ENCODE measurements around the gene TRIM13.

Gene TRIM13

GRCh38 chr13:49953560-49953959, 43.3 kb upstream of the TRIM13 start:
- H3K27ac ChIP-seq (replicated peaks; ENCODE audit: low read length), result no peak overlapping the region
- no peaks in the 10 kb centered on the region for H3K79me1 ChIP-seq (ENCODE audit: low read depth, low read length)
- no peak overlapping the region for H3K14ac ChIP-seq (ENCODE audit: low read length)
- H3K18ac ChIP-seq (ENCODE audit: low read length), result no peak overlapping the region
- no peaks in the 10 kb centered on the region for H3K4me1 ChIP-seq (ENCODE audit: control insufficient read depth in 2 of 2, insufficient read depth in 1 of 2, low read depth in 1 of 2, low read length in 2 of 2)
- no peak overlapping the region for H2AFZ ChIP-seq (ENCODE audit: low read length)
- no CpG with 5 or more reads among the region's 1 CpG for WGBS, 2 donors (ENCODE audit: extremely low coverage in 2 of 2, insufficient read length in 2 of 2, insufficient replicate concordance in 1 of 2)
- H3K27me3 ChIP-seq (ENCODE audit: control insufficient read depth in 3 of 3, insufficient read depth in 3 of 3, low read depth in 1 of 3, low read length in 3 of 3), result no peaks in the 10 kb centered on the region
- no peak overlapping the region for H3K4me3 ChIP-seq (ENCODE audit: low read length in 2 of 2)
- H2BK15ac ChIP-seq (ENCODE audit: low read length), result no peak overlapping the region
- no peak overlapping the region for H4K8ac ChIP-seq (ENCODE audit: low read depth, low read length)
- H2BK120ac ChIP-seq (ENCODE audit: low read depth, low read length), result no peak overlapping the region
- no peak overlapping the region for H3K9ac ChIP-seq (ENCODE audit: low read depth, low read length, poor library complexity)
- H3K23ac ChIP-seq (ENCODE audit: low read depth, low read length, poor library complexity), result no peak overlapping the region
- H2AK5ac ChIP-seq (ENCODE audit: low read depth, low read length), result no peak overlapping the region
- no peak overlapping the region for H4K91ac ChIP-seq (ENCODE audit: low read depth, low read length, poor library complexity)
- H2BK12ac ChIP-seq (ENCODE audit: low read length), result no peak overlapping the region
- no peaks in the 10 kb centered on the region for H3K9me3 ChIP-seq (replicated peaks in 1 of 2; ENCODE audit: control insufficient read depth in 2 of 2, insufficient read depth in 1 of 2, low read depth in 1 of 2, low read length in 2 of 2)
- H2BK5ac ChIP-seq (ENCODE audit: low read length), result no peak overlapping the region
- DNase-seq (ENCODE audit: low spot score), result no peak
- H3K36me3 ChIP-seq (replicated peaks in 1 of 2; ENCODE audit: control insufficient read depth in 2 of 2, insufficient read depth in 2 of 2, low read length in 2 of 2), result no peaks in the 10 kb centered on the region
- no peak overlapping the region for H3K4ac ChIP-seq (ENCODE audit: low read length)
- H3K4me2 ChIP-seq (ENCODE audit: insufficient read depth, low read length, poor library complexity, severe bottlenecking), result no peak overlapping the region

- Histone ChIP-seq H2AFZ (ENCODE audit: low read length) (no peak overlapping the region), H2BK15ac (ENCODE audit: low read length) (no peak overlapping the region), H3K9ac (ENCODE audit: low read depth, low read length, poor library complexity) (no peak overlapping the region), H3K4me1 (ENCODE audit: control insufficient read depth in 2 of 2, insufficient read depth in 1 of 2, low read depth in 1 of 2, low read length in 2 of 2) (no peaks in the 10 kb centered on the region), H3K23ac (ENCODE audit: low read depth, low read length, poor library complexity) (no peak overlapping the region), H2BK12ac (ENCODE audit: low read length) (no peak overlapping the region), H4K8ac (ENCODE audit: low read depth, low read length) (no peak overlapping the region), H3K4me3 (ENCODE audit: low read length in 2 of 2) (peak overlapping the region in 1 of 2 donors; percentile 41), H3K4ac (ENCODE audit: low read length) (no peak overlapping the region), H2BK120ac (ENCODE audit: low read depth, low read length) (no peak overlapping the region), H3K9me3 (replicated peaks in 1 of 2; ENCODE audit: control insufficient read depth in 2 of 2, insufficient read depth in 1 of 2, low read depth in 1 of 2, low read length in 2 of 2) (no peaks in the 10 kb centered on the region), H3K79me1 (ENCODE audit: low read depth, low read length) (no peaks in the 10 kb centered on the region), H3K18ac (ENCODE audit: low read length) (no peak overlapping the region), H3K36me3 (replicated peaks in 1 of 2; ENCODE audit: control insufficient read depth in 2 of 2, insufficient read depth in 2 of 2, low read length in 2 of 2) (no peaks in the 10 kb centered on the region), H2AK5ac (ENCODE audit: low read depth, low read length) (no peak overlapping the region), H3K27ac (replicated peaks; ENCODE audit: low read length) (no peak overlapping the region), H4K91ac (ENCODE audit: low read depth, low read length, poor library complexity) (no peak overlapping the region), H3K27me3 (ENCODE audit: control insufficient read depth in 3 of 3, insufficient read depth in 3 of 3, low read depth in 1 of 3, low read length in 3 of 3) (no peaks in the 10 kb centered on the region), H3K4me2 (ENCODE audit: insufficient read depth, low read length, poor library complexity, severe bottlenecking) (no peak overlapping the region), H2BK5ac (ENCODE audit: low read length) (no peak overlapping the region), H3K14ac (ENCODE audit: low read length) (no peak overlapping the region)
- WGBS, 2 donors (ENCODE audit: extremely low coverage in 2 of 2, insufficient read length in 2 of 2, insufficient replicate concordance in 1 of 2), result no CpG with 5 or more reads among the region's 2 CpGs
- DNase-seq (ENCODE audit: low spot score), result no peak
Observed at GRCh38 chr13:49954674-49955455, 42.0 kb upstream of the TRIM13 start.

GRCh38 chr13:49956131-49956530, 40.7 kb upstream of the TRIM13 start:
- Histone ChIP-seq H2AK5ac (ENCODE audit: low read depth, low read length) (no peak overlapping the region), H3K9ac (ENCODE audit: low read depth, low read length, poor library complexity) (no peak overlapping the region), H2AFZ (ENCODE audit: low read length) (no peak overlapping the region), H3K4me3 (ENCODE audit: low read length in 2 of 2) (no peak overlapping the region), H3K4me2 (ENCODE audit: insufficient read depth, low read length, poor library complexity, severe bottlenecking) (no peak overlapping the region), H4K91ac (ENCODE audit: low read depth, low read length, poor library complexity) (no peak overlapping the region), H4K8ac (ENCODE audit: low read depth, low read length) (no peak overlapping the region), H2BK120ac (ENCODE audit: low read depth, low read length) (no peak overlapping the region), H3K4me1 (ENCODE audit: control insufficient read depth in 2 of 2, insufficient read depth in 1 of 2, low read depth in 1 of 2, low read length in 2 of 2) (no peaks in the 10 kb centered on the region), H3K23ac (ENCODE audit: low read depth, low read length, poor library complexity) (no peak overlapping the region), H3K14ac (ENCODE audit: low read length) (no peak overlapping the region), H3K4ac (ENCODE audit: low read length) (no peak overlapping the region), H3K18ac (ENCODE audit: low read length) (no peak overlapping the region), H2BK12ac (ENCODE audit: low read length) (no peak overlapping the region), H3K9me3 (replicated peaks in 1 of 2; ENCODE audit: control insufficient read depth in 2 of 2, insufficient read depth in 1 of 2, low read depth in 1 of 2, low read length in 2 of 2) (no peaks in the 10 kb centered on the region), H3K79me1 (ENCODE audit: low read depth, low read length) (no peaks in the 10 kb centered on the region), H3K27ac (replicated peaks; ENCODE audit: low read length) (no peak overlapping the region), H2BK5ac (ENCODE audit: low read length) (no peak overlapping the region), H3K36me3 (replicated peaks in 1 of 2; ENCODE audit: control insufficient read depth in 2 of 2, insufficient read depth in 2 of 2, low read length in 2 of 2) (no peaks in the 10 kb centered on the region), H3K27me3 (ENCODE audit: control insufficient read depth in 3 of 3, insufficient read depth in 3 of 3, low read depth in 1 of 3, low read length in 3 of 3) (no peaks in the 10 kb centered on the region), H2BK15ac (ENCODE audit: low read length) (no peak overlapping the region)
- WGBS, 2 donors (ENCODE audit: extremely low coverage in 2 of 2, insufficient read length in 2 of 2, insufficient replicate concordance in 1 of 2), result no CpG with 5 or more reads among the region's 3 CpGs
- no peak for DNase-seq (ENCODE audit: low spot score)

- no peak overlapping the region for H3K4ac ChIP-seq (ENCODE audit: low read length)
- no peaks in the 10 kb centered on the region for H3K36me3 ChIP-seq (replicated peaks in 1 of 2; ENCODE audit: control insufficient read depth in 2 of 2, insufficient read depth in 2 of 2, low read length in 2 of 2)
- no peak overlapping the region for H2BK12ac ChIP-seq (ENCODE audit: low read length)
- H3K9me3 ChIP-seq (replicated peaks in 1 of 2; ENCODE audit: control insufficient read depth in 2 of 2, insufficient read depth in 1 of 2, low read depth in 1 of 2, low read length in 2 of 2), result no peaks in the 10 kb centered on the region
- H3K18ac ChIP-seq (ENCODE audit: low read length), result no peak overlapping the region
- no peaks in the 10 kb centered on the region for H3K4me1 ChIP-seq (ENCODE audit: control insufficient read depth in 2 of 2, insufficient read depth in 1 of 2, low read depth in 1 of 2, low read length in 2 of 2)
- H3K23ac ChIP-seq (ENCODE audit: low read depth, low read length, poor library complexity), result no peak overlapping the region
- no peak overlapping the region for H4K91ac ChIP-seq (ENCODE audit: low read depth, low read length, poor library complexity)
- H2AFZ ChIP-seq (ENCODE audit: low read length), result no peak overlapping the region
- no peaks in the 10 kb centered on the region for H3K27me3 ChIP-seq (ENCODE audit: control insufficient read depth in 3 of 3, insufficient read depth in 3 of 3, low read depth in 1 of 3, low read length in 3 of 3)
- no CpG with 5 or more reads among the region's 3 CpGs for WGBS, 2 donors (ENCODE audit: extremely low coverage in 2 of 2, insufficient read length in 2 of 2, insufficient replicate concordance in 1 of 2)
- H2BK15ac ChIP-seq (ENCODE audit: low read length), result no peak overlapping the region
- no peak overlapping the region for H3K4me3 ChIP-seq (ENCODE audit: low read length in 2 of 2)
- H3K79me1 ChIP-seq (ENCODE audit: low read depth, low read length), result no peaks in the 10 kb centered on the region
- no peak overlapping the region for H4K8ac ChIP-seq (ENCODE audit: low read depth, low read length)
- DNase-seq (ENCODE audit: low spot score), result no peak
- H2AK5ac ChIP-seq (ENCODE audit: low read depth, low read length), result no peak overlapping the region
- H3K27ac ChIP-seq (replicated peaks; ENCODE audit: low read length), result no peak overlapping the region
- no peak overlapping the region for H2BK5ac ChIP-seq (ENCODE audit: low read length)
- H3K9ac ChIP-seq (ENCODE audit: low read depth, low read length, poor library complexity), result no peak overlapping the region
- H2BK120ac ChIP-seq (ENCODE audit: low read depth, low read length), result no peak overlapping the region
- H3K4me2 ChIP-seq (ENCODE audit: insufficient read depth, low read length, poor library complexity, severe bottlenecking), result no peak overlapping the region
- H3K14ac ChIP-seq (ENCODE audit: low read length), result no peak overlapping the region
Observed at GRCh38 chr13:49958321-49958720, 38.5 kb upstream of the TRIM13 start.

Data from neuronal stem cell (in vitro differentiated cells).